ENCODE results near the gene PTPN14.
"Not testable (repeated sequence)": the region's sequence is repeated elsewhere in the genome, so short reads cannot be mapped to it uniquely, and the experiment has no call there.

The PTPN14 gene

DNA sequence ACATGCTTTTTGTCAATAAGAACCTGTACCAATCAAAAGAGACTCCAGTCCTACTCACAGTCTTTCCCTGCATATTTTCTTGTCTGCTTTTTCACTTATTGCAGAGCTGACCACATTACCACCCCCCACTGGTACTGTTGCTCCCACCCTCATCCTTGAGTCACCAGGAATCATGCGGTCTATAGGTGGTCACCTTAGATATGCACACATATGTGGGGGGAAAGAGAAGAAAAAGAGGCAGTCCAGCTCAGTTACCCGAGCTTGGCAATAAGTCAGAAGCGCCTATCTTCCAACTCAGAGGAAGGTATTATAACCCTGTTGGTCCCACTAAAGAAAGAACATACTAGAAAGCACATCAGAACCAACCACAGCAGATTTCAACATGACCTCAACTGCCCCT, 151.3 kb downstream of the PTPN14 start:
- ChIA-PET CTCF (no interaction called here), POLR2A (no interaction called here)
- DNase-seq (ENCODE audit: extremely low spot score): no peak
- TF ChIP-seq L3MBTL2 (conservative IDR thresholded peaks at IDR 0.05) (no peak), LEF1 (IDR thresholded peaks at IDR 0.05; ENCODE audit: borderline replicate concordance) (no peak), SP1 (IDR thresholded peaks at IDR 0.05) (no peak), CTBP1 (IDR thresholded peaks at IDR 0.05; ENCODE audit: borderline replicate concordance) (no peak), FOXK2 (IDR thresholded peaks at IDR 0.05) (no peak), ELF4 (IDR thresholded peaks at IDR 0.05) (no peak), SUZ12 (IDR thresholded peaks at IDR 0.05) (no peak), BHLHE40 (IDR thresholded peaks at IDR 0.05; ENCODE audit: borderline replicate concordance) (no peak), FOXA1 (IDR thresholded peaks at IDR 0.05) (no peak), ARNT (IDR thresholded peaks at IDR 0.05) (no peak), TARDBP (IDR thresholded peaks at IDR 0.05) (no peak), FOXM1 (IDR thresholded peaks at IDR 0.05; ENCODE audit: borderline replicate concordance) (no peak), NFRKB (IDR thresholded peaks at IDR 0.05) (no peak), ZNF384 (IDR thresholded peaks at IDR 0.05) (no peak), HDGF (IDR thresholded peaks at IDR 0.05; ENCODE audit: borderline replicate concordance) (no peak)
- TF ChIP-seq, protein P1, sequence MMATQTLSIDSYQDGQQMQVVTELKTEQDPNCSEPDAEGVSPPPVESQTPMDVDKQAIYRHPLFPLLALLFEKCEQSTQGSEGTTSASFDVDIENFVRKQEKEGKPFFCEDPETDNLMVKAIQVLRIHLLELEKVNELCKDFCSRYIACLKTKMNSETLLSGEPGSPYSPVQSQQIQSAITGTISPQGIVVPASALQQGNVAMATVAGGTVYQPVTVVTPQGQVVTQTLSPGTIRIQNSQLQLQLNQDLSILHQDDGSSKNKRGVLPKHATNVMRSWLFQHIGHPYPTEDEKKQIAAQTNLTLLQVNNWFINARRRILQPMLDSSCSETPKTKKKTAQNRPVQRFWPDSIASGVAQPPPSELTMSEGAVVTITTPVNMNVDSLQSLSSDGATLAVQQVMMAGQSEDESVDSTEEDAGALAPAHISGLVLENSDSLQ (IDR thresholded peaks at IDR 0.05): no peak

DNA sequence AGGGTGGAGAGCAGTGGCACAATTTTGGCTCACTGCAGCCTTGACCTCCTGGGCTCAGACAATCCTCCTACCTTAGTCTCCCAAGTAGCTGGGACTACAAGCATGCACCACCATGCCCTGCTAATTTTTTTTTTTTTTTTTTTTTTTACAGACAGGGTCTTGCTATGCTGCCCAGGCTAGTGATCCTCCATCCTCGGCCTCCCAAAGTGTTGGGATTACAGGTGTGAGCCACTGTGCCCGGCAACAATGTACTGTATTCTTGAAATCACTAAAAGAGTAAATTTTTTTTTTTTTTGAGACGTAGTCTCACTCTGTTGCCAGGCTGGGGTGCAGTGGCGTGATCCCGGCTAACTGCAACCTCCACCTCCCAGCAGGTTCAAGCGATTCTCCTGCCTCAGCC, 152.9 kb downstream of the PTPN14 start:
- DNase-seq (ENCODE audit: extremely low spot score): no peak
- no peak for TF ChIP-seq SP1 (IDR thresholded peaks at IDR 0.05)
- no peak for TF ChIP-seq FOXM1 (IDR thresholded peaks at IDR 0.05; ENCODE audit: borderline replicate concordance)
- TF ChIP-seq ARNT (IDR thresholded peaks at IDR 0.05): no peak
- no peak for TF ChIP-seq L3MBTL2 (conservative IDR thresholded peaks at IDR 0.05)
- TF ChIP-seq SUZ12 (IDR thresholded peaks at IDR 0.05): no peak
- TF ChIP-seq NFRKB (IDR thresholded peaks at IDR 0.05): no peak
- TF ChIP-seq FOXA1 (IDR thresholded peaks at IDR 0.05): no peak
- TF ChIP-seq LEF1 (IDR thresholded peaks at IDR 0.05; ENCODE audit: borderline replicate concordance): no peak
- no peak for TF ChIP-seq TARDBP (IDR thresholded peaks at IDR 0.05)
- no peak for TF ChIP-seq HDGF (IDR thresholded peaks at IDR 0.05; ENCODE audit: borderline replicate concordance)
- no peak for TF ChIP-seq ZNF384 (IDR thresholded peaks at IDR 0.05)
- TF ChIP-seq CTBP1 (IDR thresholded peaks at IDR 0.05; ENCODE audit: borderline replicate concordance): no peak
- no peak for TF ChIP-seq ELF4 (IDR thresholded peaks at IDR 0.05)
- no peak for TF ChIP-seq BHLHE40 (IDR thresholded peaks at IDR 0.05; ENCODE audit: borderline replicate concordance)
- no peak for TF ChIP-seq FOXK2 (IDR thresholded peaks at IDR 0.05)
- TF ChIP-seq, protein P1 (IDR thresholded peaks at IDR 0.05): no peak
- ChIA-PET CTCF (no interaction called here), POLR2A (no interaction called here)

DNA sequence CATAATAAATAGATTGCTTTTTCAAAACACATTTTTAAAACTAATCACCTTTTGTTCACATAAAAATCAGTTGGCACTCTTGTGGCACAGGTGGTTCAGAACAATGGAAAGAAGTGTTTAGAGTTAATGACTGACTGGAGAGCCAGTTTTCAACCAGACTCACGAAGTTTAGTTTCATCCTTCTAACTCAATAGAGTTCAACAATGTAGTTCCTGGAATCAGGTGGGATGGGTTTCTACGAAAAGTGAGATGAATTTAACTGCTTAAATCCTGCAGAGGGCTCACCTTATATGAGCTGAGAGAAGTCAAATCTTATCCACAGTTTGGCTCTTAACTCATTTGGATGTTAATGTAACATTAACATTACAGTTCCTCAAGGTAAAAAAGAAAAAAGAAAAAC, 153.9 kb downstream of the PTPN14 start:
- CTCF ChIA-PET: interaction anchor here (1.0 kb wide), 1 partner anchor 124 kb away, joined by 4 read pairs; no protein-coding TSS in a partner anchor
- DNase-seq (ENCODE audit: extremely low spot score): no peak
- TF ChIP-seq TARDBP (IDR thresholded peaks at IDR 0.05) (no peak), ELF4 (IDR thresholded peaks at IDR 0.05) (no peak)
- POLR2A ChIA-PET: no interaction called here

DNA sequence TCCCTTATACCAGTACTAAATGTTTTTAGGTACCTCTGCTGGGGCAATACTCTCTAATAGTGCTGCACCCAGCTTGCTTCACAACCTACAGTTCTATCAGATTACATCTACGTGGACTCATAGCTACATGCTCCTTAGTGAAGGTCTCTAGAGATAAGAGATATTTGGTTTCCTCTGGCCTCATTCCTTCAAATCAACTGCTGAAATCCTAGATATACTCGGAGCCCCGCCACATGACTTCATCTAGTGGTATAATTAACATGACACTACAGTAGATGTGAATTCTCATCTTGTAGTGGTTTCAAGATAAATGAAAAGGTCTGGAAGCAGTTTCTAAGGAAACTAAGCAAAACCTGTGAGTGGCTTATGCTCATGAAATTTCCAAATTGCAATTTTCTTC, 155.1 kb downstream of the PTPN14 start:
- POLR2A ChIA-PET: interaction anchor here (0.6 kb wide), 1 partner anchor 11 kb away, joined by 4 read pairs; no protein-coding TSS in a partner anchor
- peak; percentile 28 for DNase-seq (ENCODE audit: extremely low spot score)
- TF ChIP-seq, protein P1 (IDR thresholded peaks at IDR 0.05): no peak
- TF ChIP-seq SUZ12 (IDR thresholded peaks at IDR 0.05) (no peak), ZNF384 (IDR thresholded peaks at IDR 0.05) (no peak), SP1 (IDR thresholded peaks at IDR 0.05) (no peak), LEF1 (IDR thresholded peaks at IDR 0.05; ENCODE audit: borderline replicate concordance) (no peak), ELF4 (IDR thresholded peaks at IDR 0.05) (no peak), FOXK2 (IDR thresholded peaks at IDR 0.05) (no peak), L3MBTL2 (conservative IDR thresholded peaks at IDR 0.05) (no peak), TARDBP (IDR thresholded peaks at IDR 0.05) (no peak), ARNT (IDR thresholded peaks at IDR 0.05) (no peak), NFRKB (IDR thresholded peaks at IDR 0.05) (no peak), CTBP1 (IDR thresholded peaks at IDR 0.05; ENCODE audit: borderline replicate concordance) (no peak), FOXA1 (IDR thresholded peaks at IDR 0.05) (no peak), HDGF (IDR thresholded peaks at IDR 0.05; ENCODE audit: borderline replicate concordance) (no peak), FOXM1 (IDR thresholded peaks at IDR 0.05; ENCODE audit: borderline replicate concordance) (no peak), BHLHE40 (IDR thresholded peaks at IDR 0.05; ENCODE audit: borderline replicate concordance) (no peak)
- CTCF ChIA-PET: no interaction called here

DNA sequence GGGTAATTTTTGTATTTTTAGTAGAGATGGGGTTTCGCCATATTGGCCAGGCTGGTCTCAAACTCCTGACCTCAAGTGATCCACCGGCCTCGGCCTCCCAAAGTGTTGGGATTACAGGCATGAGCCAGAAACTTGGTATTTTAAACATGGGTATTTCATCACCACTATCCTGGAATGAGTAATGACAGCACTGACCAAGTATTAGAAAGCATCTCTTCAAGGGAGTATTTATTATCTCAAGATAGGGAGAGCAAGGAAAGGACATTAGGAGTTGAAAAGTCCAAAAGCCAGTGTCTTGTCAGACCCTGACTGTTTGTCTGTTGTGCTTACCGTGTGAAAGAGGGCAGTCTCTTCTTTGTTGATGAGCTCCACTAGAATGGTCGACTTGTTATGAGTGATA, 156.8 kb downstream of the PTPN14 start:
- POLR2A ChIA-PET: interaction anchor here (1.1 kb wide), 1 partner anchor 8 kb away, joined by 3 read pairs; no protein-coding TSS in a partner anchor
- DNase-seq (ENCODE audit: extremely low spot score); CTCF ChIA-PET: not testable (repeated sequence)

DNA sequence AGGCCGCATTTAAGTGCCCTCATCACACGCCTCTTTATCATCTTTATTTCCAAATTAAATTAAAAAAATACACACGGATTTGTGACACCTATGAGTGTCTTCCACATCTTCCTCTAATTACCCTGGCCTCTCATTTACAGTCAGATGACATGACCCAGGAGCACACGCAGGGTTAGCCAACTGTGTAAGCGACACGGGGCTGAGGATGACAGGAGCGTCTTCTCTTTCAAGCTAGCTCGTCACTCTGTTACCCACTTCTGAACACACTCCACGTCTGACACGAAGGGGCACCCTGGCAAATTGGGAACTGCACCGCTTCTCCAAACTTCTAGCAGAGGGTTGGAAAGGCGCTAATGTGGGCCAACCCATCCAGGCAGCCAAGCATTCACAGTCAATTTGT, 158.3 kb downstream of the PTPN14 start:
- TF ChIP-seq SP1 (IDR thresholded peaks at IDR 0.05) (no peak), ARNT (IDR thresholded peaks at IDR 0.05) (no peak), HDGF (IDR thresholded peaks at IDR 0.05; ENCODE audit: borderline replicate concordance) (no peak), ZNF384 (IDR thresholded peaks at IDR 0.05) (no peak), FOXK2 (IDR thresholded peaks at IDR 0.05) (no peak)
- DNase-seq (ENCODE audit: extremely low spot score): no peak
- ChIA-PET POLR2A (no interaction called here), CTCF (no interaction called here)
